GM12801 (cell line): ENCODE measurements around the gene NR1H2.

Experiments used
- TF ChIP-seq, protein P1 (sequence below): IDR thresholded peaks from one replicate; pipeline ENCODE4 v1.5.1; 2011; ENCODE audit warnings: control low read depth; ENCODE audit not compliant: insufficient read length; ENCODE audit errors: extremely low read depth

The NR1H2 gene

DNA sequence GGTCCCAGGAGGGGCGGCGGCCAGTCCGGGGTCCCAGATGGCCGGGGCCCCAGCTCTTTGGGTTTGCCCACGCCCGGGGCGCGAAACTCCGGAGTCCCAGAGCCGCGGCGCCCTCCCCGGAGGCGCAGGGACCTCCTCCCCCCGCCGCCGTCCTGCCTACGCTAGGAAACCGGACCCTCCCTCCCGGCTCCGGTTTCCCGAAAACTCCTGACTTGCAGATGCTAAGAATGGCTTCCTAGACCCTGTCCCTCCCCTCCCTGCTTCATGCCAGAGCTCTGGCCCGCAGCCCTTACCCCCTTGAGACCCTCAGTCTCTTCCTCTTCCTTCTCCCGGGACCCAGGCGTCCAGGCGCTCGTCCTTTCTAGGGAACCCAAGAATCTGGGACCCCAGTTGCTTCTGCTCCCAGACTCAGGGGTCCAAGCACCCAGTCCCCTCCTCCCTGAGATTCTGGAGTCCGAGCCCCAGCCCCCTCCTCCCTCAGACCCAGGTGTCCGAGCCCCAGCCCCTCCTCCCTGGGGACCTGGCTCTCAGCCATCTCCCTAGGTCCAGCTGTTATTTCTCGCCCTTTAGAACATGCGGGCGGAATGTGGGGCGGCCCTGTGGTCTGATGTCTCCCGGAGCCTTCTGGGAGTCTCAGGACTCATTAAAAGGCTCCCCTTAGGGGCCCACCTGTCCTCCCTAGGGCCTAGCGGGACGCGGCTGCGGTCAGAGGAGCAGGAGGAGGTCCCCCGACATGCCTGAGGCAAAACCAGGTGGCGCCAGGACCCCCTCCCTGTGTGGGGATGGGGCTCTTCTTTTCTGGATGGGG, 56.2 kb downstream of the NR1H2 start, which contains the start of gene MYBPC2:
Gene MYBPC2, plus strand, starts transcription at position 672 of the 808 bp plus-strand sequence. Its CDS starts 62 bp downstream, at position 734.
- TF ChIP-seq, protein P1, sequence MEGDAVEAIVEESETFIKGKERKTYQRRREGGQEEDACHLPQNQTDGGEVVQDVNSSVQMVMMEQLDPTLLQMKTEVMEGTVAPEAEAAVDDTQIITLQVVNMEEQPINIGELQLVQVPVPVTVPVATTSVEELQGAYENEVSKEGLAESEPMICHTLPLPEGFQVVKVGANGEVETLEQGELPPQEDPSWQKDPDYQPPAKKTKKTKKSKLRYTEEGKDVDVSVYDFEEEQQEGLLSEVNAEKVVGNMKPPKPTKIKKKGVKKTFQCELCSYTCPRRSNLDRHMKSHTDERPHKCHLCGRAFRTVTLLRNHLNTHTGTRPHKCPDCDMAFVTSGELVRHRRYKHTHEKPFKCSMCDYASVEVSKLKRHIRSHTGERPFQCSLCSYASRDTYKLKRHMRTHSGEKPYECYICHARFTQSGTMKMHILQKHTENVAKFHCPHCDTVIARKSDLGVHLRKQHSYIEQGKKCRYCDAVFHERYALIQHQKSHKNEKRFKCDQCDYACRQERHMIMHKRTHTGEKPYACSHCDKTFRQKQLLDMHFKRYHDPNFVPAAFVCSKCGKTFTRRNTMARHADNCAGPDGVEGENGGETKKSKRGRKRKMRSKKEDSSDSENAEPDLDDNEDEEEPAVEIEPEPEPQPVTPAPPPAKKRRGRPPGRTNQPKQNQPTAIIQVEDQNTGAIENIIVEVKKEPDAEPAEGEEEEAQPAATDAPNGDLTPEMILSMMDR: no peak
